ENCODE data around the gene KANSL1. TPM values are rescaled to one million over a fixed set of nuclear protein-coding genes. Genes with fewer than 3 reads are reported as not detected.

Gene KANSL1
- total RNA-seq, 1 donor, result 63.2 TPM

DNA sequence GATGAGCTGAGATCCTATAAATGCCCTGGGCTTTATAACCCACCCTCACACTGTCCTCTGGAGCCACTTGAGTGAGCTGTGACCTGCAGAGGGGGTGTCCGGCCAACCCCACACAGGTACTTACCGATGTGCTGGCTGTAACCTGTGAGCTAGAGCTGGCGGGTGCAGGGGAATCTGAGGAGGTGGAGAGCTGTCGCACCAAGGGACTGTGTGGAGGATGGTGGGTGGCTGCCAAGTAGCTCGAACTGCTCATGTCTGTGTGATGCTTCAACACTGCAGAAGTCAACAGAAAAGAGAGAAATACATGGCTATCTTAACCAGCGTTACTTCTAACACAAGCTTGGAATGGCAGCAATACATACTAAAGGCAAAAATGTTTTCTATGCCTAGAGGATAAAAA is 154.8 kb downstream of the KANSL1 start:
- TF ChIP-seq, protein P1, sequence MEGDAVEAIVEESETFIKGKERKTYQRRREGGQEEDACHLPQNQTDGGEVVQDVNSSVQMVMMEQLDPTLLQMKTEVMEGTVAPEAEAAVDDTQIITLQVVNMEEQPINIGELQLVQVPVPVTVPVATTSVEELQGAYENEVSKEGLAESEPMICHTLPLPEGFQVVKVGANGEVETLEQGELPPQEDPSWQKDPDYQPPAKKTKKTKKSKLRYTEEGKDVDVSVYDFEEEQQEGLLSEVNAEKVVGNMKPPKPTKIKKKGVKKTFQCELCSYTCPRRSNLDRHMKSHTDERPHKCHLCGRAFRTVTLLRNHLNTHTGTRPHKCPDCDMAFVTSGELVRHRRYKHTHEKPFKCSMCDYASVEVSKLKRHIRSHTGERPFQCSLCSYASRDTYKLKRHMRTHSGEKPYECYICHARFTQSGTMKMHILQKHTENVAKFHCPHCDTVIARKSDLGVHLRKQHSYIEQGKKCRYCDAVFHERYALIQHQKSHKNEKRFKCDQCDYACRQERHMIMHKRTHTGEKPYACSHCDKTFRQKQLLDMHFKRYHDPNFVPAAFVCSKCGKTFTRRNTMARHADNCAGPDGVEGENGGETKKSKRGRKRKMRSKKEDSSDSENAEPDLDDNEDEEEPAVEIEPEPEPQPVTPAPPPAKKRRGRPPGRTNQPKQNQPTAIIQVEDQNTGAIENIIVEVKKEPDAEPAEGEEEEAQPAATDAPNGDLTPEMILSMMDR (IDR thresholded peaks at IDR 0.05; ENCODE audit: insufficient read depth, low read length), result no peak
- no peak overlapping the region for H3K4me3 ChIP-seq (ENCODE audit: low read depth, low read length)
- no peak for DNase-seq (ENCODE audit: low read depth)

DNA sequence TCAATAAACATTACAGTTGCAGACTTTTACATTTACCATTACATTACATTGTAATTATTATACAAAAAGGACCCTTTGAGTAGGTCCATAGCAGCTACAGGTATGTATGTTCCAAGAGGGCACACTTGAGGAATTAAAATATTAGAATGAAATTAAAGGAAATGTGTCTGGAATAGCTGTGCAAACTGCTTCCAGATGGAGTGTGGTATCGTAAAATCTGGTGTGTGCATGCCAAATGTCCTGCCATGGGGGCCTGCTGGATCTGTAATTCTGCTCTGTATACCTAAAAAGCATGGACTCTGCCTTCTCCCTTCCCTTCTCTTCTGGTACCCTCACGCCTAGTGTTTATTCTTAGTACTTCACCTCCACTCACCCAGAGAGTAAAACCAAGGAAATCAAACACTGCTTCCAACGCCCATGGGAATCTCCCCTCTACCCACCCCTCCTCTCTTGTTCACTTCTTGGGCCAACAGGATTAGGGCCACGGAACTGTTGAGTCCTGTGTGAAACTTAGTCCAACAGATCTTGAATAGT is 155.4 kb downstream of the KANSL1 start:
- no peak overlapping the region for H3K4me3 ChIP-seq (ENCODE audit: low read depth, low read length)
- no peak for DNase-seq (ENCODE audit: low read depth)
- TF ChIP-seq, protein P1 (IDR thresholded peaks at IDR 0.05; ENCODE audit: insufficient read depth, low read length), result no peak

DNA sequence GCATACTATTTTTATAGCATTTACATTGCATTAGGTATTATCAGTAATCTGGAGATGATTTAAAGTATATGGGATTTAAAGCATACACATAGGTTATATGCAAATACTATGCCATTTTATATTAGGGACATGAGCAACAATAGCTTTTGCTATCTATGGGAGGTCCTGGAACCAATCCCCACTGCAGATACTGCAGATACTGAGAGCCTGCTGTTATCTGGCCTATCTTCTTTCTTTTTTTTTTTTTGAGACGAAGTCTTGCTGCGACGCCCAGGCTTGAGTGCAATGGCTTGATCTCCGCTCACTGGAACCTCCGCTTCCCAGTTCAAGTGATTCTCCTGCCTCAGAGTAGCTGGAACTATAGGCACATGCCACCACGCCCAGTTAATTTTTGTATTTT is 156.7 kb downstream of the KANSL1 start:
- no peak overlapping the region for H3K4me3 ChIP-seq (ENCODE audit: low read depth, low read length)
- TF ChIP-seq, protein P1 (IDR thresholded peaks at IDR 0.05; ENCODE audit: insufficient read depth, low read length), result no peak
- no peak for DNase-seq (ENCODE audit: low read depth)

DNA sequence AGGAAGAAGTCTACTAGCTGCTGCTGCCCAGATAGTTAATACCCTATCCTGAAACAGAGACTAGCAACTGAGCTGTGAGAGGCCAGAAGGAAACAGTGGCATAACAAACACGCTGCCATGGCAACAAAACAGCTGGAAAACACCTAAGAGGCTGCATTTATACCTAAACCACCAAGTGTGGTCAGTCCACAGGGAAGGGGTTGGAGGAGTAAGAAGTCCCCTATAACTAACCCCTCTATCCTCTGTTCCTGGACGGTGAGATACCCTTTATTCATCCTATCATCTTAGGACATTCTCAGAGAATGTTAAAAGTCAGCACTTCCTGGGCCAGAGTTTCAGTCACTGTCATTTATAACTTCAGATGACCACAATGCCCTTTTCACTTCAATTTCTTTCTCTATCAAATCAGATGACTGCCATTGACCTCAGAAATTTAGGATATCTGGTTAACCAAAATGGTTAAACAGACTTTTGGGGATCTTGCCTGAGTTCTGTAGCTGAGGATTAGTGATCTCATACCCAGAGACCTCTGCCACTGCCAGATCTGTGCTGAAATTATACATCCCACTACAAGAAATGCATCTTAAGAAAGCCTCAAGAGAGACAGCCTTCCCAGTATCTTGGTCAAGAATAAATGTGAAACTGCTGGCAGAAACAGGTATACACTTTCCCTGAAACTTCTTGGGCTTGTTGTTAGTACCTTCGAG is 158.0 kb downstream of the KANSL1 start:
- no peak for DNase-seq (ENCODE audit: low read depth)

DNA sequence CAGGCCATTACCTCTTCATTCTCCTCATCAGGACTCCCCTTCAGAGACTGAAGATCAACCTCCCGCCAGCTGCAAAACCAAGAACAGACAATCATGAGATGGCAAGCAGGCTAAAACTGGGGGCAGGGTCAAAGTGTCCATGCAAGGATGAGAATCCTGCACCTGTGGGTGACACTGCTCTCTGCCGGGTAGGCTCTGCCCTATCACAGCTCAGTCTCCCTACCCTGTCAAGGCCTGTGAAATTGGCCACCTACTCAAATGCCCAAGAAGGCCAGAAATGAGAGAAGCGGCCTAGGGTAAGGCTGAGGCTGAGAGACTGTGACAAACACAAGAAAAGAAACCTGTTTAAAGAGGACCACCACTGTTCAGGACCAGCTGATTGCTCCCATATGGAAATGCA is 159.8 kb downstream of the KANSL1 start:
- no peak overlapping the region for H3K4me3 ChIP-seq (ENCODE audit: low read depth, low read length)
- TF ChIP-seq, protein P1 (IDR thresholded peaks at IDR 0.05; ENCODE audit: insufficient read depth, low read length), result no peak
- no peak for DNase-seq (ENCODE audit: low read depth)

More for the DNA sequence above, 158.0 kb downstream of the KANSL1 start:
- H3K4me3 ChIP-seq (ENCODE audit: low read depth, low read length), result no peak overlapping the region
- TF ChIP-seq, protein P1 (IDR thresholded peaks at IDR 0.05; ENCODE audit: insufficient read depth, low read length), result no peak

DNA sequence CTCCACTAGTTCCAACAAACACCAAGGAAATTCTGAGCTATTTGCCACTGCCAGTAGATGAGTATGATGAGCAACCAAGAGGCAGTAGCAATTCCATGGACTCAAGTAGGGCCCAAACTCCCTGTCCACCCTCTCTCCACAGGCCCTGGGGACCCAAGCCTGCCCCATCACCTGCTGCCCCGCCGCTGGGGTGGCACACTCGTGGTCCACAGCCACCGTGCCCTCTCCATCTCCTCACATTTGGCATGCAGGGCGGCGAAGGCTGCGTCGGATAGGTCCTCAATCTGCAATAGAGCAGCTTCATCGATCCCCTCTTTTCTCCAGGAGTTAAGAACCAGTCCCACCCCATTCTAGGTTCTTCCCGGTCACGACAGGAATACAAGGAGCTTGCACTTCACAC is 160.3 kb downstream of the KANSL1 start:
- DNase-seq (ENCODE audit: low read depth), result no peak
- TF ChIP-seq, protein P1 (IDR thresholded peaks at IDR 0.05; ENCODE audit: insufficient read depth, low read length), result no peak
- no peak overlapping the region for H3K4me3 ChIP-seq (ENCODE audit: low read depth, low read length)

All from fibroblast of the aortic adventitia (primary cell).